Esophagus muscularis mucosa (tissue), 4 donors: ENCODE measurements around the gene GMPR2. TPM values are rescaled to one million over a fixed set of nuclear protein-coding genes. Genes with fewer than 3 reads are reported as not detected.

Source experiments
- DNase-seq: peaks from one replicate; pipeline ENCODE4 v3.0.0-alpha.2; 2017; ENCODE audit errors: extremely low spot score
- H3K27ac ChIP-seq, 4 donors: fragments of 200-600 bp; sonication (generic); replicated peaks in 1 of 4; 1 replicate in 3 of 4; 2 replicates in 1 of 4; pipeline ENCODE4 v1.5.1; 2016 to 2019; ENCODE audit warnings: mild to moderate bottlenecking in 1 of 4
- H3K27me3 ChIP-seq, 4 donors: fragments of 200-600 bp; sonication (generic); one replicate each; pipeline versions ENCODE4 v1.5.1 to v1.6.0; 2016 to 2019
- H3K36me3 ChIP-seq, 4 donors: fragments of 200-600 bp; sonication (generic); one replicate each; pipeline ENCODE4 v1.5.1; 2016 to 2019
- H3K4me1 ChIP-seq, 4 donors: fragments of 200-600 bp; sonication (generic); one replicate each; pipeline ENCODE4 v1.5.1; 2016 to 2019
- H3K4me3 ChIP-seq, 4 donors: fragments of 200-600 bp; sonication (generic); 1 replicate in 2 of 4; 2 replicates in 2 of 4; pipeline ENCODE4 v1.5.1; 2016 to 2019; ENCODE audit warnings: mild to moderate bottlenecking in 4 of 4, moderate library complexity in 1 of 4
- H3K9me3 ChIP-seq, 4 donors: fragments of 200-600 bp; sonication (generic); 1 replicate in 3 of 4; 2 replicates in 1 of 4; pipeline ENCODE4 v1.5.1; 2016 to 2019
- EP300 ChIP-seq: sonication (generic); formaldehyde crosslinking; IDR thresholded peaks from one replicate; pipeline ENCODE4 v1.6.1; 2017; ENCODE audit warnings: antibody characterized with exemption
- POLR2A ChIP-seq: fragments of 450-650 bp; IDR thresholded peaks from one replicate; pipeline ENCODE4 v1.6.1; 2017; ENCODE audit warnings: antibody characterized with exemption, moderate library complexity, mild to moderate bottlenecking, low read depth
- POLR2AphosphoS5 ChIP-seq, 2 donors: sonication (generic); formaldehyde crosslinking; IDR thresholded peaks; one replicate each; pipeline ENCODE4 v1.6.1; 2017; ENCODE audit warnings: antibody characterized with exemption in 2 of 2
- WGBS: methylation state at CpG from one replicate; pipeline ENCODE4 v1.1.5; 2018; 5-methylcytosine and 5-hydroxymethylcytosine counted together
- intact Hi-C: fragments of 100-400 bp; cut with DNase I; formaldehyde crosslinking; loops from one replicate; pipeline ENCODE4 v1.15.1; 2023
- total RNA-seq, 4 donors: library from RNA; depleted of rRNA; stranded (reverse); fragments of >200 nt; gene quantifications; one replicate each; pipeline versions ENCODE4 v1.1.0 to v1.2.1, GENCODE V29; 2016
- TF ChIP-seq, protein P1 (sequence below), 3 experiments: fragments of 200-600 bp in 2 of 3; fragments of 450-650 bp in 1 of 3; sonication (generic) in 2 of 3; IDR thresholded peaks; one replicate each; pipeline ENCODE4 v1.5.1; 2017 to 2019; ENCODE audit warnings: antibody characterized with exemption in 3 of 3, mild to moderate bottlenecking in 2 of 3, moderate library complexity in 1 of 3

Gene GMPR2
- total RNA-seq, 4 donors from 2014 or later, result 43.1 to 53.4 (median 50.5) TPM

- no peak for DNase-seq
Observed at GRCh38 chr14:24235804-24236688, 3.3 kb downstream of the GMPR2 start.

GRCh38 chr14:24236689-24237462 lies 4.1 kb downstream of the GMPR2 start:
- Histone ChIP-seq H3K27me3 (no peaks in the 10 kb centered on the region), H3K27ac (peak overlapping the region in 1 of 4 donors; percentile 48), H3K36me3 (peaks cover 51 to 76% (median 62%) of the 10 kb centered on the region in 4 donors), H3K9me3 (no peaks in the 10 kb centered on the region), H3K4me3 (no peak overlapping the region), H3K4me1 (peaks cover 54 to 78% (median 63%) of the 10 kb centered on the region in 4 donors)
- intact Hi-C loops, result no loop called here
- WGBS, result 90% methylated on average over 6 of the region's 6 CpGs
- TF ChIP-seq POLR2A (no peak), POLR2AphosphoS5 (IDR thresholded peaks at IDR 0.05) (no peak), EP300 (no peak)
- TF ChIP-seq, protein P1, sequence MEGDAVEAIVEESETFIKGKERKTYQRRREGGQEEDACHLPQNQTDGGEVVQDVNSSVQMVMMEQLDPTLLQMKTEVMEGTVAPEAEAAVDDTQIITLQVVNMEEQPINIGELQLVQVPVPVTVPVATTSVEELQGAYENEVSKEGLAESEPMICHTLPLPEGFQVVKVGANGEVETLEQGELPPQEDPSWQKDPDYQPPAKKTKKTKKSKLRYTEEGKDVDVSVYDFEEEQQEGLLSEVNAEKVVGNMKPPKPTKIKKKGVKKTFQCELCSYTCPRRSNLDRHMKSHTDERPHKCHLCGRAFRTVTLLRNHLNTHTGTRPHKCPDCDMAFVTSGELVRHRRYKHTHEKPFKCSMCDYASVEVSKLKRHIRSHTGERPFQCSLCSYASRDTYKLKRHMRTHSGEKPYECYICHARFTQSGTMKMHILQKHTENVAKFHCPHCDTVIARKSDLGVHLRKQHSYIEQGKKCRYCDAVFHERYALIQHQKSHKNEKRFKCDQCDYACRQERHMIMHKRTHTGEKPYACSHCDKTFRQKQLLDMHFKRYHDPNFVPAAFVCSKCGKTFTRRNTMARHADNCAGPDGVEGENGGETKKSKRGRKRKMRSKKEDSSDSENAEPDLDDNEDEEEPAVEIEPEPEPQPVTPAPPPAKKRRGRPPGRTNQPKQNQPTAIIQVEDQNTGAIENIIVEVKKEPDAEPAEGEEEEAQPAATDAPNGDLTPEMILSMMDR (IDR thresholded peaks at IDR 0.05), result no peak
- DNase-seq, result no peak

More at GRCh38 chr14:24235804-24236688, 3.3 kb downstream of the GMPR2 start:
- peak overlapping the region in 1 of 4 donors; percentile 94 for H3K27ac ChIP-seq
- H3K4me1 ChIP-seq, result peaks cover 54 to 78% (median 61%) of the 10 kb centered on the region in 4 donors
- H3K4me3 ChIP-seq, result no peak overlapping the region
- H3K36me3 ChIP-seq, result peaks cover 51 to 71% (median 61%) of the 10 kb centered on the region in 4 donors
- H3K27me3 ChIP-seq, result no peaks in the 10 kb centered on the region
- TF ChIP-seq POLR2A (no peak), POLR2AphosphoS5 (IDR thresholded peaks at IDR 0.05) (no peak), EP300 (no peak)
- TF ChIP-seq, protein P1 (IDR thresholded peaks at IDR 0.05), result no peak
- WGBS, result 90% methylated on average over 5 of the region's 5 CpGs
- intact Hi-C loops, result no loop called here
- no peaks in the 10 kb centered on the region for H3K9me3 ChIP-seq

GRCh38 chr14:24237463-24237955 lies 4.8 kb downstream of the GMPR2 start:
- Histone ChIP-seq H3K9me3 (no peaks in the 10 kb centered on the region), H3K4me3 (no peak overlapping the region), H3K4me1 (peaks cover 55 to 79% (median 63%) of the 10 kb centered on the region in 4 donors), H3K27me3 (no peaks in the 10 kb centered on the region), H3K36me3 (peaks cover 51 to 76% (median 62%) of the 10 kb centered on the region in 4 donors), H3K27ac (peak overlapping the region in 1 of 4 donors; percentile 48)
- DNase-seq, result no peak
- TF ChIP-seq POLR2AphosphoS5 (IDR thresholded peaks at IDR 0.05) (no peak), EP300 (no peak), POLR2A (no peak)
- TF ChIP-seq, protein P1 (IDR thresholded peaks at IDR 0.05), result no peak
- 91% methylated on average over 2 of the region's 2 CpGs for WGBS
- intact Hi-C loops, result no loop called here

GRCh38 chr14:24238123-24238522 lies 5.4 kb downstream of the GMPR2 start:
- no peak for TF ChIP-seq POLR2AphosphoS5 (IDR thresholded peaks at IDR 0.05)
- TF ChIP-seq POLR2A, result no peak
- TF ChIP-seq, protein P1 (IDR thresholded peaks at IDR 0.05), result no peak
- no peak for TF ChIP-seq EP300
- Histone ChIP-seq H3K36me3 (peaks cover 51 to 76% (median 62%) of the 10 kb centered on the region in 4 donors), H3K9me3 (no peaks in the 10 kb centered on the region), H3K27ac (no peak overlapping the region), H3K27me3 (no peaks in the 10 kb centered on the region), H3K4me1 (peaks cover 53 to 79% (median 63%) of the 10 kb centered on the region in 4 donors), H3K4me3 (no peak overlapping the region)
- intact Hi-C loops, result no loop called here
- WGBS, result 86% methylated on average over 5 of the region's 5 CpGs
- no peak for DNase-seq
